H1 (cell line): ENCODE data around the gene INHBC.
A peak's percentile ranks its signal among the peaks of the same experiment; 100 is the strongest.

Experiments used
- CTCF ChIP-seq, 3 experiments: IDR thresholded peaks; 1 replicate in 2 of 3; 2 replicates in 1 of 3; pipeline versions ENCODE4 v1.5.1 to v1.6.1; 2011; ENCODE audit warnings: low read length in 3 of 3, mild to moderate bottlenecking in 3 of 3, inconsistent platforms in 2 of 3, low read depth in 1 of 3, moderate library complexity in 1 of 3; ENCODE audit not compliant: insufficient read depth in 1 of 3; ENCODE audit errors: control extremely low read depth in 1 of 3
- EGR1 ChIP-seq: IDR thresholded peaks from 2 replicates; pipeline ENCODE4 v1.6.1; 2011; ENCODE audit warnings: low read depth, low read length, borderline replicate concordance
- GABPA ChIP-seq: IDR thresholded peaks from 2 replicates; pipeline ENCODE4 v1.6.1; 2011; ENCODE audit warnings: mild to moderate bottlenecking, low read length, moderate library complexity, borderline replicate concordance; ENCODE audit not compliant: insufficient read depth
- GTF2F1 ChIP-seq: IDR thresholded peaks from 2 replicates; pipeline ENCODE4 v1.6.1; 2012; ENCODE audit warnings: low read depth, low read length, improper control_type of control experiment, borderline replicate concordance
- HDAC6 ChIP-seq: IDR thresholded peaks from one replicate; pipeline ENCODE4 v1.7.1; 2012; ENCODE audit warnings: low read depth, mild to moderate bottlenecking, inconsistent platforms, low read length, moderate library complexity
- MAX ChIP-seq: IDR thresholded peaks from 2 replicates; pipeline ENCODE4 v1.6.1; 2012; ENCODE audit warnings: inconsistent platforms
- POLR2A ChIP-seq, 2 experiments: IDR thresholded peaks; 1 replicate in 1 of 2; 2 replicates in 1 of 2; pipeline ENCODE4 v1.6.1; 2011; ENCODE audit warnings: low read depth in 2 of 2, low read length in 2 of 2, mild to moderate bottlenecking in 2 of 2; ENCODE audit errors: control extremely low read depth in 1 of 2
- SP2 ChIP-seq: IDR thresholded peaks from 2 replicates; pipeline ENCODE4 v1.6.1; 2012; ENCODE audit warnings: mild to moderate bottlenecking, low read length, inconsistent platforms
- ZNF274 ChIP-seq: IDR thresholded peaks from 2 replicates; pipeline ENCODE4 v1.7.0; 2012; ENCODE audit warnings: low read length, borderline replicate concordance; ENCODE audit errors: extremely low read depth

GRCh38 chr12:57462251-57462911 lies 27.8 kb downstream of the INHBC start:
- peak in 1 of 2 experiments; percentile 60; a peak in 2 of 3 replicates for TF ChIP-seq POLR2A (IDR thresholded peaks at IDR 0.05; ENCODE audit: control extremely low read depth in 1 of 2, low read depth in 2 of 2, low read length in 2 of 2)
- no peak for TF ChIP-seq SP2
- no peak for TF ChIP-seq HDAC6
- TF ChIP-seq EGR1, result 0 out of 2 replicates have a peak, but pooled peaks have one; percentile 28
- peak in 2 of 3 experiments; percentile 97 to 98; a peak in 3 of 4 replicates for TF ChIP-seq CTCF (IDR thresholded peaks at IDR 0.05; ENCODE audit: control extremely low read depth in 1 of 3, insufficient read depth in 1 of 3, low read depth in 1 of 3, low read length in 3 of 3)
- TF ChIP-seq GABPA, result no peak
- TF ChIP-seq ZNF274, result no peak
- no peak for TF ChIP-seq GTF2F1
- TF ChIP-seq MAX, result peak; percentile 84
